C4-2B (cell line): Measurements from ENCODE around the gene GPHB5.
"Not testable (repeated sequence)": the region's sequence is repeated elsewhere in the genome, so short reads cannot be mapped to it uniquely, and the experiment has no call there.

Experiments
- ZFX ChIP-seq: fragments of 450-650 bp; IDR thresholded peaks from 2 replicates; pipeline ENCODE4 v1.6.1; 2017
- TF ChIP-seq, protein P1 (sequence below): fragments of 450-650 bp; conservative IDR thresholded peaks from 2 replicates; pipeline ENCODE4 v1.5.1; 2017; ENCODE audit warnings: mild to moderate bottlenecking

DNA sequence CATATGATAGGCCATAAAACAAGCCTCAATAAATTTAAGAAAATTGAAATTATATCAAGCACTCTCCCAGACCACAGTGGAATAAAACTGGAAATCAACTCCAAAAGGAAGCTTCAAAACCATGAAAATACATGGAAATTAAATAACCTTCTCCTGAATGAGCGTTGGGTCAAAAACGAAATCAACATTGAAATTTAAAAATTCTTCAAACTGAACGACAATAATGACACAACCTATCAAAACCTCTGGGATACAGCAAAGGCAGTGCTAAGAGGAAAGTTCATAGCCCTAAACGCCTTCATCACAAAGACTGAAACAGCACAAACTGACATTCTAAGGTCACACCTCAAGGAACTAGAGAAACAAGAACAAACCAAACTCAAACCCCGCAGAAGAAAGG is 14.3 kb downstream of the GPHB5 start:
- TF ChIP-seq, protein P1, sequence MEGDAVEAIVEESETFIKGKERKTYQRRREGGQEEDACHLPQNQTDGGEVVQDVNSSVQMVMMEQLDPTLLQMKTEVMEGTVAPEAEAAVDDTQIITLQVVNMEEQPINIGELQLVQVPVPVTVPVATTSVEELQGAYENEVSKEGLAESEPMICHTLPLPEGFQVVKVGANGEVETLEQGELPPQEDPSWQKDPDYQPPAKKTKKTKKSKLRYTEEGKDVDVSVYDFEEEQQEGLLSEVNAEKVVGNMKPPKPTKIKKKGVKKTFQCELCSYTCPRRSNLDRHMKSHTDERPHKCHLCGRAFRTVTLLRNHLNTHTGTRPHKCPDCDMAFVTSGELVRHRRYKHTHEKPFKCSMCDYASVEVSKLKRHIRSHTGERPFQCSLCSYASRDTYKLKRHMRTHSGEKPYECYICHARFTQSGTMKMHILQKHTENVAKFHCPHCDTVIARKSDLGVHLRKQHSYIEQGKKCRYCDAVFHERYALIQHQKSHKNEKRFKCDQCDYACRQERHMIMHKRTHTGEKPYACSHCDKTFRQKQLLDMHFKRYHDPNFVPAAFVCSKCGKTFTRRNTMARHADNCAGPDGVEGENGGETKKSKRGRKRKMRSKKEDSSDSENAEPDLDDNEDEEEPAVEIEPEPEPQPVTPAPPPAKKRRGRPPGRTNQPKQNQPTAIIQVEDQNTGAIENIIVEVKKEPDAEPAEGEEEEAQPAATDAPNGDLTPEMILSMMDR, result not testable (repeated sequence)
- TF ChIP-seq ZFX, result not testable (repeated sequence)
